AG10803 (cell line): ENCODE results near the gene ZFYVE27.

ENCODE experiments used
- DNase-seq: peaks from one replicate; pipeline ENCODE4 v3.0.0; 2010; ENCODE audit warnings: low read depth
- H3K4me3 ChIP-seq: 2 replicates; pipeline ENCODE4 v1.5.1; 2011; ENCODE audit warnings: mild to moderate bottlenecking, low read length, control low read depth
- TF ChIP-seq, protein P1 (sequence below): conservative IDR thresholded peaks from 2 replicates; pipeline ENCODE4 v1.5.1; 2011; ENCODE audit warnings: mild to moderate bottlenecking, low read length, control low read depth, inconsistent platforms

The ZFYVE27 gene

DNA sequence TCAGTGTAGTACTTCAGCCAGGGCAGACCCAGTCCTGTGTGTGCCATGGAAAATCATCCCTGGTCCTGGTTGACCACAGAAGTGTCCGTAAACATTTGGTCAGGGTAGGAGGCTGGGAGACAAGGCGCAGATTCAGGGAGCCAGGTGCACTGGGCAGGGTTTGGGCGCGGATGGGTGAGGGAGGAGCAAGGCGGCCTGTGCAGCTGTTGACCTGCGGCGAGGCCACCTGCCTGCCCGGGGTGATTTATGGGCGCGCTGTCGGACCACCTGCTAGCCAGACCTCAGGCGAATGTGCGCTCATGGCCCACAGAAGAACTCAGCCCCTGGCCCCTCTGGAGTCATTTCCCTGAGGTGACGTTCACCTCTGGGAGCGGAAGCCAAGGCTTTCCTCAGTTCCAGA, 28.3 kb downstream of the ZFYVE27 start:
- H3K4me3 ChIP-seq: no peak overlapping the region
- TF ChIP-seq, protein P1, sequence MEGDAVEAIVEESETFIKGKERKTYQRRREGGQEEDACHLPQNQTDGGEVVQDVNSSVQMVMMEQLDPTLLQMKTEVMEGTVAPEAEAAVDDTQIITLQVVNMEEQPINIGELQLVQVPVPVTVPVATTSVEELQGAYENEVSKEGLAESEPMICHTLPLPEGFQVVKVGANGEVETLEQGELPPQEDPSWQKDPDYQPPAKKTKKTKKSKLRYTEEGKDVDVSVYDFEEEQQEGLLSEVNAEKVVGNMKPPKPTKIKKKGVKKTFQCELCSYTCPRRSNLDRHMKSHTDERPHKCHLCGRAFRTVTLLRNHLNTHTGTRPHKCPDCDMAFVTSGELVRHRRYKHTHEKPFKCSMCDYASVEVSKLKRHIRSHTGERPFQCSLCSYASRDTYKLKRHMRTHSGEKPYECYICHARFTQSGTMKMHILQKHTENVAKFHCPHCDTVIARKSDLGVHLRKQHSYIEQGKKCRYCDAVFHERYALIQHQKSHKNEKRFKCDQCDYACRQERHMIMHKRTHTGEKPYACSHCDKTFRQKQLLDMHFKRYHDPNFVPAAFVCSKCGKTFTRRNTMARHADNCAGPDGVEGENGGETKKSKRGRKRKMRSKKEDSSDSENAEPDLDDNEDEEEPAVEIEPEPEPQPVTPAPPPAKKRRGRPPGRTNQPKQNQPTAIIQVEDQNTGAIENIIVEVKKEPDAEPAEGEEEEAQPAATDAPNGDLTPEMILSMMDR: no peak
- DNase-seq: no peak

DNA sequence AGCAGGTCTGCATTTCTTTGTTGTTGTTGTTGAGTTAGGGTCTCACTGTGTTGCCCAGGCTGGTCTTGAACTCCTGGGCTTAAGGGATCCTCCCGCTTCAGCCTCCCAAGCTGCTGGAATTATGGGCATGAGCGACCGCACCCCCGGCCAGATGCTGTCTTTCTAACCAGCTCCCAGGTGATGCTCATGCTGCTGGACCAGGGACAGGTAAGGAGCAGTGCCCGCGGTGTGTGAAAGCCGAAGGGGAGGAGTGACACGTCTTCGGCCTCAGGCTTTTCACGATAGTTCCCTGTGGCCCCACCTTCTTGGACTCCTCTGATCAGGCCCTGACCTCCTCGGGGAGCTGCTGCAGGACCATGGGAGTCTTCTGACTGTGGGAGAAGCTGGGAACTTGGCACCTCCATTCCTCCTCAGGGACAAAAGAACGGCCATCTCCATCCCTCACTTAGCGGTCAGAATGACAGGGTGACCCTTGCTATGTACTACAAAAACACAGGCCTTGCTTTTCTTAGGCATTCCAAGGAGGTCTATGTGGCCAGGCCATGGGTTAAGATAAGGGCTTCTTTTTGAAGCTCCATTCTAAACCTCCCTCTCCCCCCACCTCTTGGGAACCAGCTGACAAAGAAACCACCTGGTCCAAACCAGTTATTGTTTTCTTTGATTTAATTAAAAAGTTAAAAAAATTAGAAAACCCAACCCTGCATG, 29.3 kb downstream of the ZFYVE27 start:
- no peak overlapping the region for H3K4me3 ChIP-seq
- no peak for DNase-seq
- TF ChIP-seq, protein P1: no peak

DNA sequence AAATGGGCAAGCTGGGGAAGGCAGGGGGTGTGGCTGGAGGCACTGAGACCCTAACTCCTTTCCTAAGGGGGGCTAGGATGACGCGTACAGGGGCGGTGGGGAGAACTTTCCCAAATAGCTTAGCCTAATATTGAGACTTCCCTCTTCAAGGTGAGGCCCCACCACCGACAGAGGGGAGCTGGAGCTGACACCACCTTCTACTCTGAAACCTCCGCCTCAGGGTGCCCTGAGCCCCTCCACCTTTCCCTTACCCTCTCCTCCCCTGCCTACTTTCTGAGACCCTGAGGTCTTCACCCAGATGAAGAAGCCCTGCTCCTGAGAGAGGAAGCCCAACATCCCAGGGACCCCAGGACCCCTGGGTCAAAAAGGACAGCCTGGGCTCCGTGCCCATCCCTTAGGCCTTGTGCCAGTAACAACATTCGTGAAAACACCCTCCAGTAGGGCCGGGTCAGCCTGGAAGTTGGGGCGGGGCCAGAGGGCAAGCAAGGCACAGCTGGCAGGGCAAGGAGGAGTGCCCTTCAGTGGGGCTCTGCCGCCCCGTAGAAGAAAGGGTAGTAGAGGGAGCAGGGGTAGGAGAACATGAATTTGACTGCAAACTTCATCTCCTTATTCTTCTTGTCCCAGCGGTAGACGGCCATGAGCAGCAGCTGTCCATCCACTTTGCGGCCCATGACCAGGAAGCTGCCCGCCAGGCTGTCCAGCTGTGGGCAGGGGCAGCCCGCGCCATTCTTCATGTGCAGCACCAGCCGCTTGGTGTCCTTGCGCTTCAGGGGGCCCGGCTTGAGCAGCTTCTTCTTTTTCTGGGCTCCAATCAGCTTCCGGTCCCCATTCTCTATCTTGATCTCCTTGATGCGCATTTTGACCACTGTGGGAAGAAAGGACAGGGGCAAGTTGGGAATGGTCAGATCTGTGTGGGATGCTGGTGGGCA, 30.3 kb downstream of the ZFYVE27 start:
- no peak overlapping the region for H3K4me3 ChIP-seq
- TF ChIP-seq, protein P1: no peak
- DNase-seq: no peak

DNA sequence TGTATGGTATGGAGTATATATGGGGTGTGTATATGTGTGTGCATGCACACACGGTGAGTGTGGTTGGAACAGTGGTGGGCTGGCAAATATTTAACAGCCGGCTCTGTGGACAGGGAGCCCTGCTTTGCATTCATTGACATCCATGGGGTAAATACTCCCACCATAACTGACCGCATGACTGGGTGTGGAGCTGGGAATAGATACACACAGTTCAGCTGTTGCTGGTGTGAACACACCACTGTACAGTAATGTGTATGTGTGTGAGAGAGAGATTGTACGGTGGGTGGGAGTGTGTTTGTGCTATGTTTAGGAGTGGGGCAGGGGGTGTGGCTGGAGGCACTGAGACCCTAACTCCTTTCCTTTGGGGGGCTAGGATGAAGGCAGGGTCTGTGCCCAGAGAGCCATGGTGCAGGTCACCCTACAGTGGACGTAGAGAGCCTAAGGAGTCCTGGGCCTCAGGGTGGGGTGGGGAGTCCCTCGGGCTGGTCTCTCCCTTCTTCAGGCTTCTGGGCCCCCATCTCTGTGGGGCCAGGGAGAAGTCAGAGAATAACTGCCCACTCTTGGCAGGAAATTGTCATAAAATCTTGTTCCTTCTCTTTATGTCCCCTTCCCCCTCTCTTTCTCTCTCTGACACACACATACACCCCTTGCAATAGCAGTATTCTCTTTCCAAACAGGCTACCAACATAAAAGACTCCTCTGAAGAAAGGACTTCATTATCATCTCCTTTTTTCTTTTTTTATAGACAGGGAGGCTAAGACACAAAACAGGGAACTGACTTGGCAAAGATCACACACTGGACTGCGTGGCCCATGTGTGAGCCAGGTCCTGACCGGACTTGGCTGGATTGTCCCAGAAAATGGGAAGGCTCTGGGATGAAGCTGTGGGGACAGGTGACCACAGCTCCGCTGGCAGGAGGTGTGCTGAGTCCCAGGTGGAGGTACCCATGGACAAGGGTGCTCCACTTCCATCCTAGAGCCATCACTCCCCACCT, 31.7 kb downstream of the ZFYVE27 start:
- DNase-seq: no peak

DNA sequence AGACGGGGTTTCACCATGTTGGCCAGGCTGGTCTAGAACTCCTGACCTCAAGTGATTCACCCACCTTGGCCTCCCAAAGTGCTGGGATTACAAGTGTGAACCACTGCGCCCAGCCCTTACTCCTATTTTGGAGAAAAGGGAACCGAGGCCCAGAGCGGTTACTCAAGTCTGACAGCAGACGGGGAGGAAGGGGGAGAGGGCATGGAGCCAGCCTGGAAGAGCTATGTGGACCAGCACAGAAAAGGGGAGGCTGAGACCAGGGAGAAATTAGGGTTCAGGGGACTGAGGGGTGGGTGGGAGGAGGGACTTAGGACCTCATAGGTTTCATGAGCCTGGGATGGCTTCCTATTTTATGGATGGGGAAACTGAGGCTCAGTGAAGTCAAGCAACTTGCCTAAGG, 33.3 kb downstream of the ZFYVE27 start:
- TF ChIP-seq, protein P1: no peak
- H3K4me3 ChIP-seq: no peak overlapping the region
- no peak for DNase-seq

More for the DNA sequence above, 31.7 kb downstream of the ZFYVE27 start:
- no peak overlapping the region for H3K4me3 ChIP-seq
- TF ChIP-seq, protein P1: no peak

DNA sequence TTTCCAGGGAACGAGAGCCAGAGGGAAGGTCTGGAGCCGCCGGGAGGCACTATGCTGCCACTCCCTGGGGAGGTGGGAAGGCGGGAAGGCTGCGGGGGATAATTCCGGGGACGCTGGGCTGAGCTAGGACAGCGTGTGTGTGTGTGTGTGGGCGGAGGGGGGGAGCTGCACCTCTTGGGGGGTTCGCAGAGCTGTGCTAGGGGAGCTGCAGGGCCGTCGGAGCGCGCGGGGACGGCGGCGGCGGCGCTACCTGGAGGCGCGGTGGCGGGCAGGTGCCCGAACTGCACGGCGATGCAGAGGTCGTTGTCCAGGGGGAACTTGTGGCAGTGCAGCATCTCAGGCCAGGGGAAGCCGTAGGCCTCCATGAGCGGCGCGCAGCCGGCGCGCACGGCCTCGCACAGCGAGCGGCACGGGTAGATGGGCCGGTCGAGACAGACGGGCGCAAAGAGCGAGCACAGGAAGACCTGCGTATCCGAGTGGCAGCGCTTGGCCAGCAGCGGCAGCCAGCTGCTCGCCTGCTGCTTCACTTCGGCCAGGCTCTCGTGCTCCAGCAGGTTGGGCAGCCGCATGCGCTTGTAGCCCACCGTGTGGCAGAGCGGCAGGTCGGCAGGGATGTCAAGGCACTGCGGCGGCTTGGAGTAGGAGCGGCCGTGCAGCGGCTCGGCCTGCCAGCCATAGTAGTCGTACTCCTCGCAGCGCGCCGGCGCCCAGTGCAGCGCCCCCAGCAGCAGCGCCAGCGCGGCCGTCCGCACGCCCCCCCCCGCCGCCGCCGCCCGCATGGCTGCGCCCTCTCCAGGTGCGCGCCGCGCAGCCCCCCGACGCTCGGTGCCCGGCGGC, 34.3 kb downstream of the ZFYVE27 start:
- TF ChIP-seq, protein P1: no peak
- DNase-seq: peak; percentile 11
- H3K4me3 ChIP-seq: no peak overlapping the region
